ENCODE data around the gene FIBP.
A peak's percentile ranks its signal among the peaks of the same experiment; 100 is the strongest.
"Not testable (repeated sequence)": the region's sequence is repeated elsewhere in the genome, so short reads cannot be mapped to it uniquely, and the experiment has no call there.

The FIBP gene

DNA sequence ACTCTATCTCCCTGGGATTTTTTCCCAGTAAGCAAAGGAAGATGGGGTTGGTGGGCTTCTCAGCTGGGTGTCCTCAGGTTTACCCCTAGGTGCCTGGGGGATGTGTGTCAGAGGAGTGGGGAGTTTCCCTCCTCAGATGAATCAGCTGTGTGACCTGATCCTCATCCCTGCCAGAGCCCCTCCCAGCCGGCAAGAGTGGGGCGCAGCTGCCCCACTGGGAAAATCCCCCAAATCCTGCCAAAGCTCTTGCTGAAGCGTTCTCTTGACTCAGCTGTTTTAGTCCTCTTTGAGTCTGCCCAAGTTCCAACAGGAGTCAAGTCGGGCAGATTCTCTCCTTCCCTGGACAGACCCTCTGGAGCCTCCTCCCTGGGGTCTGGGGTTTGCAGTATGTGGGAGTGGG is 24.6 kb upstream of the FIBP start:
- no peak for DNase-seq

- peak; percentile 67 for DNase-seq
These were observed 23.7 kb upstream of the FIBP start for GRCh38 chr11:65911682-65912568.

GRCh38 chr11:65907878-65908277 is 19.6 kb upstream of the FIBP start:
- DNase-seq = no peak

DNA sequence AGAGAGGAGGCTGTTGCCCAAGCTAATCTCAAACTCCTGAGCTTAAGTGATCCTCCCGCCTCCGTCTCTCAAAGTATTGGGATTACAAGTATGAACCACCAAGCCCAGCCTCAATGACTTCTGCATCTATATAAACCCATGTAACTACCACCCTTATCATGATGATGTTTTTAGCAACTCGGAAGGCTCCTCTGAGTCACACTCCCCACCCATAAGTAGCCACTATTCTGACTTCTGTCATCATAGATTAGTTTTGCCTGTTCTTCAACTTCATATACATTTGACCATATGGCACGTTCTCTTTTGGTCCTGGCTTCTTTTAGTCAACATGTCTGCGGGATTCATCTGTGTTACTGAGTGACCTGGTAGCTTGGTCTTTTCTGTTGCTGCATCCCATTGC is 18.3 kb upstream of the FIBP start:
- no peak for DNase-seq

- no peak for DNase-seq
These were observed 15.4 kb upstream of the FIBP start for GRCh38 chr11:65903715-65904114.

- DNase-seq = no peak
These were observed 14.8 kb upstream of the FIBP start for GRCh38 chr11:65903068-65903481.

GRCh38 chr11:65900899-65901180 is 12.6 kb upstream of the FIBP start:
- no peak for DNase-seq

- no peak for DNase-seq
These were observed 12.0 kb upstream of the FIBP start, which contains the start of gene FOSL1 for GRCh38 chr11:65900125-65900898. TSS of gene FOSL1 (minus strand) at chr11:65900388. CDS start at chr11:65900339, 49 bp downstream.

DNA sequence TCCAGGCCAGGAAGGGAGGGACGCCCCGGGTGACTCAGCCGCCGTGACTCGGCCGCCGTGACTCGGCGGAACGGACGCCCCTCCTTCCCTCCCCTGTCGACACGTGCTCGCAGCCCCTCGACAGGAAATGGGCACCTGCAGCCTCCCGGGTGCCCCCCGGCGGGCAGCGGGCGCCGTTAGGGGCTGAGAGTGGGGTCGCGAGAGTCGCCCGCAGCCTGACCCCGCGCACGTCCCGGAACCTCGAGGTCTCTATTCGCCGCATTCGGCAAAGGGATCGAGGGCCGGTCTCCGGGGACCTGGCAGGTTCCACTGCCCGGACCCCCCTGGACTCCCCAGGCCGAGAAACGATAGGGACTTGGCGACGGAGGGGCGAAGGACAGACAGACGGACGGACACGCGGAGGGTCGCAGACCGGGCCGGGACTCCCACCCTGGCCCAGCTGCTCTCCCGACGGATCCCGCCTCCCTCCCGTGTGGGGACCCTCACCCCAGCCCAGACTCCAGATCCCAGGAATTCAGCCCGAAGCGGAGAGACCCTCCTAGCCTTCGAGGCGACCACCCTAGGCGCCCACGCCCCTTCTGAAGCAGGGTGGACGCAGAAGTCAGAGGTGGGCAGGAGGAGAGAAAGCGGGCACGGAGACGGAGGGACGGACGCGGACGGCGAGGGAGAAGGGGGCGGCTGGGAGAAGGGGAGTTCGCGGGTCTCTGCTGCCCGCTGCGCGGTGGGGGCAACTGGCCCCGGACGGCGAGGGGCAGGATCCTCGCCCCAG is 11.3 kb upstream of the FIBP start:
- no peak for DNase-seq

DNA sequence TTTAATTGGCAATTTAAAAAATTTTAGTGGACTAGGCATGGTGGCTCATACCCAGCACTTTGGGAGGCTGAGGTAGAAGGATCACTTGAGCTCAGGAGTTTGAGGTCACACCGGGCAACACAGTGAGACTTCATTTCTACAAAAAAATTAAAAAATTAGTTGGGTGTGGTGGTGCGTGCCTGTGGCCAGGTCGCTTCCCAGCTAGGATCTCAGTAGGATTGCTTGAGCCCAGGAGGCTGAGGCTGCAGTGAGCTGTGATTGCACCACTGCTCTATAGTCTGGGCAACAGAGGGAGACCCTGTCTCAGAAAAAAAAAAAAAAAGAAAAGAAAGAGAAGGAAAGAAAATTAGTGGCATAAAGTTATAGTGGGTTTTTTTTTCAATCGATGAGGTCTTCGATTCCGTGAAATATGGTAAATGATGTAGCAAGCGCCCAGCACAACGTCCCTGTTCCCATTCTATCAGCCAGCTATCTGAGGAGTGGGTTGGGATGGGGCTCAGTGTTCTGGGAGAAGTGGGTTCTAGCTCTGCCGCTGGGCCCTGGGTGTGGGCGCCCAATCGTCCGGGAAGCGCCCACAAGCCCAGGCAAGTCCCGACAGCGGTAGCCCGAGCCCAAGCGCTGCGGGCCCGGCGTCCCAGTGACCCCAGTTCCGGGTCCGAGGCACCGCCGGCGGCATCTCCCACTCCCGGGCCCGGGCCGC is 10.5 kb upstream of the FIBP start:
- DNase-seq = no peak

DNA sequence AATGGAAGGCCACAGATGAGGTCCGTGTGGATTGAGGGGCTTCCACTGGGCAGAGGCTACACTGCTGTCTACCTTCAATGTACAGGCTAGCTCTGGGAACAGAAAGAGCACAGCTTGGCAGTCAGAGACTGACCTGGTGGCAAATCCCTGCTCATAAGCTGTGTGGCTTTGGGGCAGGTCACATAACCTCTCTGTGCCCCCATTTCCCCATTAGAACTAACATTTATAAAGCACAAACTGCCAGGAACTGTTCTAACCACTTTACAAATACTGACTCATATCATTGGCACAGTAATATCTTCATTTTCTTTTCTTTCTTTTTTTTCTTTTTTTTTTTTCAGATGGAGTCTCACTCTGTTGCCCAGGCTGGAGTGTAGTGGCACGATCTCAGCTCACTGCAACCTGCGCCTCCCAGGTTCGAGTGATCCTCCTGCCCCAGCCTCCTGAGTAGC is 8.8 kb upstream of the FIBP start:
- DNase-seq = no peak

DNA sequence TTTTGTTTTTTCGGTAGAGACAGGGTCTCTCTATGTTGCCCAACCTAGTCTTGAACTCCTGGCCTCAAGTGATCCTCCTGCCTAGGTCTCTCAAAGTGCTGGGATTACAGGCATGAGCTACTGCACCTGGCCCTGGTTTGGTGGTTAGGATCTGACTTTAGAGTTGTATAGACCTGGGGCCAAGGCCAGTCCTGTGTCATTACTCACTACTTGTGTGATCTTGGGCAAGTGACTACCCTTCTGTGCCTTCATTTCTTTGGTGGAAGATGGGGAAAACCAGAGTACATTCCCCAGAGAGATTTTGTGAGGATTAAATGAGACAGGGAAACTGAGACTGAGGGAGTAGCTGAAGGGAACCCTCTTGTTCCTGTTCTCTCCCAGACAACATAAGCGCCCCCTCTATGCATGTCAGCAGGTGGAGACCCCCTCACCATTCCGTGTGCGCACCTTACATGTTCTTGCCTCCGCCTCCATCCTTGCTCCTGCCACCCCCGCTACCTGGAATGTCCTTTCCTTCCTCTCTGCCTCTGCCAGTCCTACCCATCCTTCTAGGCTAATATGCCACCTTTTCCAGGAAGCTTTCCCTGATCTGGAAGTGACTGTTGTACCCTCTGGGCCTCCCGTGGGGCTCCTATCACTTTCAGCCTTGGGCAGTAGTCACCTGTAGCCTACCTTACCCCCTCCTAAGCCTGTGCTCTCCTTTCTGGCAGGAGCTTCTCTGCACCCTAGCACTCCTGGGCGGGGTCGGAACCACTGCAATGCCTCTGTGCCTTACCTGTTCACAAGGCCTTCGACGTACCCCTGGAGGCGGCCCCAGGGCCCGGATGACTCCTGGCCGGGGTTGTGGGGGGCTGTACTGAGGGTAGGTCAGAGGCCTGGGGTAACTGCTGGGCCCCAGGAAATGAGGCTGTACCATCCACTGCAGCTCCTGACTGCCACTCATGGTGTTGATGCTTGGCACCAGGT is 8.0 kb upstream of the FIBP start:
- no peak for DNase-seq

DNA sequence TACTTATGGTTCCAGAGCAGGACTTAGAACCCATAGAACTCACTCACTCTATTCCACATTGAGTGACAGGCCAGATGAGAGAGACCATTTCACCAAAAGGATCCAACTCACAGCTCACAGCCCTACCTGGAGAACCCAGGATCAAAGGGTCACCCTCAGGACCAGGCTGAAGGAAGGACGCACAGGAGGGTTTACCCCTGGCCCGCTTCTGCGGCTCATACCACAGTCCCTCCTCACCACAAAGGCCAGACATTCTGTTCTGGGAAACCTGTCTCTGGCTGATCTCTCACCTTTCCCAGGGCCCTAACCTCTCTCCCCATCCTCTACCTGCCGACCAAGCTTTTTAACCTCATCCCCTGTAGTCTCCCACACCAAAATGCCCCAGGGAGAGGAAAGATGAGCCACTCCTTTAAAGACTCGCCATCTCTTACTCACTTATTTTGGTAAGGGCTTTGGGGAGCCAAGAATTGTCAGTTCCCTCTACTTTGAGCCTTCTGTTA is 7.3 kb upstream of the FIBP start:
- DNase-seq = no peak

- no peak for DNase-seq
These were observed 5.8 kb upstream of the FIBP start for GRCh38 chr11:65894034-65894591.

GRCh38 chr11:65892661-65893317 is 4.5 kb upstream of the FIBP start:
- no peak for DNase-seq

GRCh38 chr11:65892137-65892540 is 3.9 kb upstream of the FIBP start:
- not testable (repeated sequence) for DNase-seq

DNA sequence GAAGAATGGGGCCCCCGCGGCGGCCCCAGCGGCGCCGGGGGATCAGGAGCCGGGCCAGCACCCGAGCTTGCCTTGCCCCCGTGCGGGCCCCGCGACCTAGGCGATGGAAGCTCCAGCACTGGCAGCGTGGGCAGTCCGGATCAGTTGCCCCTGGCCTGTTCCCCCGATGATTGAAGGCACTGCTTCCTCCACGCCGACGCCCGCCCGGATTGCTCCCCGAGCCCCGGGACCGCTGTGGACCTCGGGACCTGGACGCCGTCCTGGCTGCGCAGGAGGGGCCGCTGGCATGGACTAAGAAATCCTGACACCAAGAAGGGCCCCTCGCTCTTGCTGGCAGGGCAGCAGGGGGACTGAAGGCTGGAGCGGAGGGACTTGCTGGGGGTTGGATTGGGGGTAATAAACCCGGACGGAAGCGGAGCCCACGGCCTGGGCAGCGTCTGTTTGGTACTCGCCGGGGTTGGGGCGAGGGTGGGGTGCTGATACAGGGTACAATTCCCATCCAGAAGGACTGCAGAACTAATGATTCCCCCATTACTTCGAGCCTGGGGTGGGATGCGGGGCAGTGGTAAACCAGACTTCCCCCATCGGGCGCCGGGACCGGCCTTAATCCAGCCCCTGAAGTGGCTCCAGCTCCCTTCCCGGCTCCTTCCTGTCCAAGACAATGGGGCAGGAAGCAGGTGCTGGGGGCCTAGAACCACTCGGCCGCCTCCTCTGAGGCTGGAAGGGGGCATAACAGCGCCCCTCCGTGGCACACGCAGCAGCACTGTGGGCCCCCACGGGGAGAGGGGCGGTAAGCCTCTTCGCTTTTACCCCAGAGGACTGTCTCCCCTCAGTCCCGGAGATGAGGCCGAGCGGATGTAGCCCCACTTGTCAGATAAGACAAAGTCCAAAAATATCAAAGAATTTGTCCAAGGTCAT is 3.2 kb upstream of the FIBP start:
- DNase-seq = no peak

- DNase-seq = peak; percentile 87
These were observed 2.3 kb upstream of the FIBP start, which contains the start of gene CCDC85B for GRCh38 chr11:65890324-65891218. TSS of gene CCDC85B (plus strand) at chr11:65890673. CDS start at chr11:65890784, 111 bp downstream.
